ENCODE measurements around the gene PITPNM2.
"Not testable (repeated sequence)": the region's sequence is repeated elsewhere in the genome, so short reads cannot be mapped to it uniquely, and the experiment has no call there.

Gene PITPNM2

DNA sequence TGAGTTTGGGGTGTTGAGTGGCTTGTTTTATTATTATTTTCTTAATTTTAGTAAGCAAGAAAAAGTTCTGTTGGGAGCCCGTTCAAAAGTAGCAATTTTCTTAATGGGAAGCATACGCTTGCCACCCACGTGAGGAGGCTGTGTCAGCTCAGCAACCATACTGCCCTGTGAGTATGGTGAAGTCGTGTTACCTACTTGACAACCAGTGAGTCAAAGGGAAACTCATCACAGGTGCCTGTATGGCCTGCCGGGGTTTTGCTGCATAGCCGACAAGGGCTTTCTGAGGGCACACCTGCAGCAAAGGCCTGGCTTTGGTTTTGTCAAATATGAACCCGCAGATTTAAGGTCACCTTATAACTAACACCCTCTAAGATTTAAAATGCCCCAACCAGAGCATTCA, 31.1 kb downstream of the PITPNM2 start:
- DNase-seq: peak; percentile 51

DNA sequence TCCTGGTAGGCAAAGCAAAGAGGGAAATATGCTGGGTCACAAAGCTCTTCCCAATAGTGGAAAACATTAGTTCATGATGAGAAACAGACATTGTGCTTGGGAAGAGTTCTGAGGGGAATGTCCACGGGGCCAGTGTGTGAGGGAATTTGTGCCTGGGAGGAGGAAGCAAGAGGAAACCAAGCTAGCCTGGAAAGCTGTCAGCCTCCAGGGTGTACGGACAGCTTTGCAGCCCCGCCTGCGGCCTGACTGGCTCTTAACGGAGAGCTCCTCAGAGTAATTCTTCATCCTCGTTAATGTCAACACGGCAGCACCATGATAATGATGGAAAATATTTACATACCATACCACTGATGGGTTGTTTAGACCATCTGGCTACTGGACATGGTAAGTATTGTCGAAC, 32.4 kb downstream of the PITPNM2 start:
- peak; percentile 95 for DNase-seq

DNA sequence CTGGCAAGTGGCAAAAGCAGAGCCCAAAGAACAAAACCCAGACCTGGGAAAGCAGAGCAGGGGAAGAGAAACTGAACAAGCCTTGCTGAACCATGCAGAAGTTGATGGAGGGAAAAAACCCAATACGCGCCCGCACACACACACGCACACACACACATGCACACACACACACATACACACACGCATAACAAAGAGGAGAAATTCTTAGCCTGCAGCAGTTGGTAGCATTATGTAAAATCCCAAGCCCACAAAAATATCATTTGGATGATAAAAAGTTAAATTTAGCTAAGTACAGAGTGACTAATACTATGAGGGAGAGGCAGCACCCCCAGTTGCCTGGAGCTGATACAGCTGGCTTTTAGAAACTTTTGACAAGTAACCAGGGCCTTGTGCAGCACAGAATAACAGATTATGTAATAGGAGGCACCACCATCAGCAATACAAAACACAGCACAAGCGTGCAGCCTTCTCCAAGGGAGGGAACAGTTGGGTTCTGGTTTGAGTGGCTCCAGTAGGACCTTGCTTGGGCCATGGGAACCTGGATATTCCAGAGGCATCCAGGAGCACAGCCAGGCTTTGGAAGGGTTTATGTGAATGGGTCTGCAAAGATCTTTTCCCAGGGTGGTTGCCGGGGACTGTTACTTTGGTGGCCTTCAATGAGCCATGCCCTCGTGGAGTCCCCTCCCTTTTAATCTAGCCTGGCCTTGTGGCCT, 35.3 kb downstream of the PITPNM2 start:
- DNase-seq: no peak

DNA sequence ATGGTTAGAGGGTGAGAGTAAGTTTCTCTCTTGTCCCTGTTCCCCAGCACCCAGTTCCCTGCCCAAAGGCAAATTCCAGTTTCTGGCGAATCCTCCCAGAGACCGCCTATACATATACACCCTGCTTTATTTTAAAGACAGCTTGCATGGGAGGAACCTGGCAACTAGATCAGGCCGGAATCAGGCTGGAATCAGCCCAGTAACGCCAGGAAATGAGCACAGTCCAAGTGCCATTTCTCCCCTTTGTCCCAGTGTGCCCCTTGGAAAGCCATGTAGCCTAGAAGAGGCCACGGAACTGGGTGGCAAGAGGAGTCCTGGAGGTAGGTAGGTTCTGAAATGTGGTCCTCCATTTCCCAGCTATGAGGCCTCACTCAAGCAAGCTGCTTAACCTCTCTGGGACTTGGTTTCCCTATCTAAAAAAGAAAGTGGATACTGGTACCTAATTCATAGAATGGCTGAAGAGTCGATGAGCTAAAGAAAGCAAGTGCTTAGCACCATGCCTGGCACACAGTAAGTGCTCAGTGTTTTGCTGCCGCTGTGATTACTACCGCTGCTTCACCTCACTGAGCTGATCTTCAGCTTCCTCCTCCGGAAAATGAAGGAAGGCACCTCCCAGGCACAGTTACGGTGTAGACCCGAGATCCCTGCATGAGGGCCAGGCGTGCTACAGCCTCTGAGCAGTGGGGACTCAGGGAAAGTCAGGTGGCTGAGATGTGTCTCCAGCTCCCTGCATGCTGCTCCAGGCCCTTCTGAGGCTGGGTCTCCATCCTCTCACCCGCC, 36.4 kb downstream of the PITPNM2 start:
- DNase-seq: no peak

DNA sequence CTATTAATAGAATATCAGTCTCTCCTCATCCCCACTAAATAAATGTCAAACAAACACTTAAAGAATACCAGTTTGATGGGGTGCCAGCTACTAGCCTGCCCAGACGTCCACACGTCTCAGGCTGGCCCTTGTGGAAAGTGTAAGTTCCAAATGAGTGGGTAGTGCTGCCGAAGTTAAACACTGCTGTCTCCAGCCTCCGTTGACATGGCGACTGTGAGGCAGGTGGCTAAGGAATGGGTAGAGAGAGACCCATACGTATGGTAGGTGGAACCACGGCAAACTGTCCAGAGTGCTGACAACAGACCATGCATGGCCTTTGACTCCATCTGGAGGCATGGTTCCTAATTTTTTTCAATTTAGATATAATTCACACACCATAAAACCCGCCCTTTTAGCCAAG, 37.9 kb downstream of the PITPNM2 start:
- peak; percentile 81 for DNase-seq

DNA sequence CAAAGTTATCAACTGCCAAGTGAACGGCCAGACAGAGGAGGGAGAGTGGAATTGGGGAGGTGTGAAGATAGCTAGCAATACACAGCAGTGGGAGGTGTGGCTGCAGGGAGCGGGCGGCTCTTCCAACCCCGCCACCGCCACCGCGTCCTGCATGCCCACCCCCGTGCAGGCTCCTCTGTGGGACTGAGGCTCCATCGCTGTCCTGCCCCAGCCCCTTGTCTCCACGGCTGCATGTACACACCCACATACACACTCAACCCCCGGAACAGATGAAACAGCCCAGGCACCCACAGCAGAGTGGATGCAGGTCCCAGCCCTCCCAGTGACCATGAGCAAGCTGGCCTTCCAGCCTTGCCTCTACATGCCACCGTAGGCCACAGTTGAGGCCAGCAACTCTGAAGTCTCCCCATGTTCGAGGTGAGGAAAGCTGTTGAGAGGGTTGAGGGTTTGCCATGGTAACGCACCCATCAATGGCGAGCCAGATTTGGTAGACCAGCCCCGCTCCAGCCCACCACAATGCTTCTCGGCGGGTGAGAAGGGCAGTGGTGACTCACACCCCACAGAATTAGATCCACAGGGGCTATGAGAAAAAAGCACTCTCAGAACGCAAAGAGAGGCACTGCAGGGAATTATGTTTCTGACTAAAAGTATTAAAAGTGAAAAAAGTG, 39.3 kb downstream of the PITPNM2 start:
- no peak for DNase-seq

DNA sequence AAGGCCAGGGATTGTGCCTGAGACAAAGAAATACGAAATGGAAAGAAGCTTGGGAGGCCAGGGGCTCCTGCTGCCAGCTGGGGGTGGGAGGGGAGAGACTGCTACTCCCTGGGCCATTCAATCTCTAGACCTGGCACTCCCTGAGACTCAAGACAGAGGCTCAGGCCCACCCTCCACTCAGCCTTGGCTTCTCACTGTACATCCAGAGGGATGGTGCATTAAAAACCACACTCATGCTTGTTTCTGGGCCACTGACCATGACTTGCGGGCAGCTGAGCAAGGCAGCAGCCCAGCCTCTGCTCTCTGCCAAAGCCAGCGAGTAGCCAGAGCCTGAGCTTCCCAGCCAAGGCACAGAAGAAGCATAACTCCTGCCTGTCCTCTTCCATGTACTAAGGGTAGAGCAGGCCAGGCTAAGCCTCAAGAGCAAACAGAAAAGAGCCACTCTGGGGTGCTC, 41.5 kb downstream of the PITPNM2 start:
- no peak for DNase-seq

DNA sequence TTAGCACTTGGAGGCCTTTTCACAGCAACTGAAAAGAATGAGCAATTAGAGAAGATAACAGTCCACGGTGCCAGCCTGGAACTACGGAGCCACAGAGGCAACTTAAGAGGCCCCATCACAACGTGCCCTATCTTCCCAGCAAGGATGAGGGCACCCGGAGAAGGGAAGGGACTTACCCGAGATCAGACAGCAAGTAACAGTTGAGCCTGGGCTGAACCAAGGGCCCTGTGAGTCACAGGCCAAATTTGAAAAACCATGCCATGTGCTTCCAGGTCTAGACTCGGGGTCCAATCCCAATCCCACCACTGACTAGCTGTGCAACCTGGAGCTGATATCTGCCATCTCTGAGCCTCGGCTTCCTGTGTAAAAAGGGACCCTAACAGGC, 42.2 kb downstream of the PITPNM2 start:
- DNase-seq: no peak

DNA sequence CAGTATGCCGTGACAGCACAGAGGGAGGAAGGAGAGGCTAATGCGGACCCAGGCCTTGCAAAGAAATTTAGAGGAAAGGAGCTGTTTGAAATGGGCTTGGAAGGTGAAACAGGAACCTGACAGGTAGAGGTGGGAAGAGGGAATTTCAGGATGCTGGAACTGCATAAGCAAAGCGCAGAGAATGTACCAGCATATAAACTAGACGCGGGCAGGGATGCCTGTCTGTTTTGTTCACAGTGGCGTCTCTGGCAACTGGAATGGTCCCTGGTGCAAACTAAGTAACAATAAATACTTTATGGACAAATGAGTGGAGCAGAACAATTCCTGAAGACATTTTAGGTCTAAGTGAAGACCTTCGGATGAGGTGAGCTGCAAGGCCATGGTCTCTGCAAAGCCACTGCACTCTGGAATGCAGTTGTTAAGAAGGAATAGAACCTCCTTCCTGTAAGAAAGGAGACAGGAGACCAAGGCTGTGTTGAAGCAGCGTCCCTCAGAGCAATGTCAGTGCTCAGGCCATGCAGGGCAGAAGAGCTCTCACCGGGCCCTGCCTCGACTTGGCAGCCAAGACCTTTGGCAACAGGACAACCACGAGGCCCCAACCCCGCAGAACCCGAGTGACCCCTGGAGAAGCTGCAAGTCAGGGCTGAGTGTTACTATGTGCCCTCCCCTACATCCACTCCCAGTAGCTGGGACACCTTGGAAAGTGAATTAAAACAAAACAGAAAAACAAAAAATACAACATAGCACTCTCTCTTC, 42.8 kb downstream of the PITPNM2 start:
- DNase-seq: no peak

DNA sequence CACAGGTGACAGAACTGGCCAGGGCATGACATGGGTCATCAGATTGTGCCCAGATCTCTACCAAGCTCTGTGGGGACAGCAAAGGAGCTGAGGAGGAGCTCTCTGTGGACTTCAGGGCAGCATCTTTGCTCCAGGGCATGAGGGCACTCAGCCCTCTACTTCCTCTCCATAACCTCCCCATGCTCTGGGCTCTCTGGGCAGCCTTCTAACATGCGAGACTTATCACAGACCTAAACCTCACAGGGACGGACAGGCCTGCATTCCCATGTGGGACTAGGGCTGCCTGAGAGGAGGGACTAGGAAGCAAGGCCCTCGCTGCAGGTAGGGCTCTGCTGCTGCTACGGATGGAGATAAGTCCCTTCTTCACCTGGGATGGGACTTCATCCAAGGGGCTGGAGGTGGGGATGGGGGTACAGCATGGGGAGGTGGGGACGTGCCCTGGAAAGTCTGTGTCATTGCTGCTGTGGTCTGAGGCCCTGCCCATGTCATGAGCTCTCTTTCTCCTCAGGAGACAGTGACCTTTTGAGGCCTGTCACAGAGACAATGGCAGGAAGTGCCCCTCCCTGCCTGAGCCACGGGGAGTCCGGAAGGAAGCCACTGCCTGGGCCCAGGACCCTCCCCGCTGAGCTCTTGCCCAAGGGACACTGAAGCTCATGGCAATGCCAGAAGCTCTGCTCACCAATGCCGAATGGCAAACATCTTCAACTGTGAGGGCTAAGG, 44.1 kb downstream of the PITPNM2 start:
- peak; percentile 31 for DNase-seq

DNA sequence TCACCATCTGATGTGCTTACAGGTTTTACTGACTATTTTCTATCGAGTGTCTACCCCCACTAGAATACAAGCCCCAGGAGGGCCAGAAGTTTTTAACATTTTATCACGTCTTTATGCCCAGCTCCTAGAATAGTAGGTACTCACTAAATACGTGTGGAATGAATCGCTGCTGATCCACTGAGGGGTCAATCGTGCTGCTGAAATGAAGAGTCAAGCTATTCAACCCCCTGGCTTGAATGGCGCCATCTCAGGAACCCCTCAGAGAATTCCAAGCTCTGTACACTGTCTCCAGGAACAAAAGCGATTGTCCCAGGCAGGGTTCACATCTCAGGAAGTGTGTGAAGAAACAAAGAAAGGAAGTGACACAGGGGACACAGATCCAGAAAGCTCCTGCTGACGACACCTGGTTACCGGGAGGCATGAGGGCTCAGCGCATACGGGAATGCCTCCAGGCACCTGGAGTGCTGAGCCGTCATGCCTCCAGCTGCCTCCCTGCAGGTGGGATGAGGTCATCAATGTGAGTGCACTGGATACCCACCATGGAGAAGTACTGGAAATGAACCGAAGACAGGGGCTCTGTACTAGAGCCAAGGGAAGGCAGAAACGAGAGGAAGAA, 45.6 kb downstream of the PITPNM2 start:
- peak; percentile 95 for DNase-seq

DNA sequence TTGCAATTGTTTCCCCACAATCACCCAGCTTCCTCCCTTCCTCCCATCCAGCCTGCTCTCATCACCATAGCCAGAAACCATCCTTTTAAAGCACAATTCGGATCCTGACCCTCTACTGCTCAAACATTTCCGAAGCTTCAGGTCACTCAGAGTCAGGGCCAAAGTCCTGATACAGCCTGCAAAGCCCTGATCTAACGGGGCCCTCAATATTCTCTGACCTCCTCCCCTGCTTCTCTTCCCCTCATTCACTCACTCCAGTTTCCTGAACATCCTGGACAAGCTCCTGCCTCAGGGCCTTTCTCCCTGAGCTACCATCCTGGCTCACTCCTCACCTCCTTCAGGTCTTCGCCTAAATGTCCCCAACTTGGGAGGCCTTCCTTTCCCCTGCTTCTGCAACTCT, 46.1 kb downstream of the PITPNM2 start:
- DNase-seq: no peak

DNA sequence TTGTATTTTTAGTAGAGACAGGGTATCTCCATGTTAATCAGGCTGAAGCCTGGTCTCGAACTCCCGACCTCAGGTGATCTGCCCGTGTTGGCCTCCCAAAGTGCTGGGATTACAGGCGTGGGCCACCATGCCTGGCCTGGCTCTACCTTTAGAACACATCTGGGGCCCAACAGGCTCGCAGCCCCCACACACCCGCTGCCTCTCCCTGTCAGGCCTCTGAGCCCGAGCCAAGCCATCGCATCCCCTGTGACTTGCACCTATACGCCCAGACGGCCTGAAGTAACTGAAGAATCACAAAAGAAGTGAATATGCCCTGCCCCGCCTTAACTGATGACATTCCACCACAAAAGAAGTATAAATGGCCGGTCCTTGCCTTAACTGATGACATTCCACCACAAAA, 46.8 kb downstream of the PITPNM2 start:
- DNase-seq: not testable (repeated sequence)

DNA sequence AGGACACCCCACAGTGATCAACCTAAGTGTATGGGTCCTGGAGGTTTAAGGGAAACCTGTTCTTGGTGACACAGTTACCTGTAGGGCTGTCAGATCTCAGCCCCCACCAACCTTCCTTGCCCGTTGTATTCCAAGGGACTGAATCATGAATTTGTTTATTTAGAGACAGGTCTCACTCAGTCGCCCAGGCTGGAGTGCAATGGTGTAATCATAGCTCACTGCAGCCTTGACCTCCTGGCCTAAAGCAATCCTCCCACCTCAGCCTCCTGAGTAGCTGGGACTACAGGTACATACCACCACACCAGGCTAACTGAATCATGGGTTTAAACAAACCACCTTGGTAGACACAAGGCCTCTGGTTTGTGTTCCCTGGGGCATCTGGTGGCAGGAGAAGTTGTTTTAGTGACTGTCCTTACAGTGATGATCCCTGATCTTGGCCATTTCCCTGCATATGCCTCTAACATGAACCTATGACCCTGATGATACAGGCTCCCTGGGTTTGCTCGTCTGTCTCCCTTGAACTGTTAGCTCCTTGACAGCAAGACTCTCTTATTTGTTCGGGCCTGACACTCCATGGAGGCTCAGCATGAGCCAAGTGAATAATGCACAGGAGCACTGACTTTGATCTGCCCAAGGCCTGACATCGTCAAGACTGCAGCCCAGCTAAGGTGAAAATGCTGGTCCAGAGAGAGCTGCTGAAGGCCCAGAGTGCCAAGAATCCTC, 47.9 kb downstream of the PITPNM2 start:
- DNase-seq: no peak

DNA sequence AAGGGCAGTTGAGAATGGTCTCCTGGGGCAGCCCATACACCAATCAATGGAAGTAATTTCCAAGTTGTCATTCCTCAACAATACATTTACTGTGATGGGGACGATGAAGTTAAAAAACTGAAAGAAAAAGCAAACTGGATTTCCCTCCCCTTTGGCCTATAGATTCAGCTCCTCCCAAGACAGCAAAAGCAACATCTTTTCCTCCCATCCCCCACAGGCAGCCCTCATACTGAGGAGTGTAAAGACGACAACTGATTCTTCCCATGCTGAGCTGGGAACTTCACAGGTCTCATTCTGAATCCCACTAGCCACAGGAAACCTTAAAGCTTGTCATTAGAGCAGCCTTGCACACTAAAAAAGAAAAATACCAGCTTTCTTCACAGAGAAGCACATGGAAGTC, 48.5 kb downstream of the PITPNM2 start:
- DNase-seq: no peak

DNA sequence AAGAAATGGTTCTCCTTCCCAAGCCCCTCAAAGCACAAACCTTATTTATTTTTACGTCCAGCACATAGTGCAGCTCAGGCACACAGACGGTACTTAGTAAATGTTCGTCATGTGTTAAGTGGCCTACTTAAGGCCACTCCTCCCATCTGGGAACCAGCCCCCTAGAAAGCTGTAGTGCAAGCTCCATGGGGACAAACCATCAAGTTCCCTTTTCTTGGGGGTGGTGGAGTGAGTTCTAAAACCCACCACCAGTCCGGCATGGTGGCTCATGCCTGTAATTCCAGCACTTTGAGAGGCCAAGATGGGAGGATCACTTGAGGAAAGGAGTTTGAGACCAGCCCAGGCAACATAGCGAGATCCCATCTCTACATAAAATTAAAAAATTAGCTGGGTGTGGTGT, 49.4 kb downstream of the PITPNM2 start:
- DNase-seq: peak; percentile 81
